RWPE2 (cell line): ENCODE results near the gene OR2D2.
A peak's percentile ranks its signal among the peaks of the same experiment; 100 is the strongest.

Experiments
- ATAC-seq: fragments of 200-7000 bp; cut with Tn5 transposase; 3 replicates; pipeline ENCODE4 v1.9.1; 2021; ENCODE audit warnings: low read depth
- DNase-seq: peaks from one replicate; pipeline ENCODE4 v3.0.0-alpha.2; 2020; ENCODE audit warnings: low spot score
- H3K27ac ChIP-seq: fragments of 450-650 bp; 2 replicates; pipeline ENCODE4 v1.5.1; 2017; ENCODE audit warnings: mild to moderate bottlenecking; ENCODE audit not compliant: poor library complexity, severe bottlenecking
- H3K27me3 ChIP-seq: fragments of 250-450 bp; sonication (Bioruptor Pico); 2 replicates; pipeline ENCODE4 v1.5.1; 2021; ENCODE audit warnings: mild to moderate bottlenecking, moderate library complexity; ENCODE audit not compliant: insufficient read depth, poor library complexity, severe bottlenecking
- H3K36me3 ChIP-seq: fragments of 250-450 bp; sonication (Bioruptor Pico); 2 replicates; pipeline ENCODE4 v1.5.1; 2020; ENCODE audit warnings: low read depth, mild to moderate bottlenecking, moderate library complexity
- H3K4me1 ChIP-seq: fragments of 250-450 bp; sonication (Bioruptor Pico); 2 replicates; pipeline ENCODE4 v1.5.1; 2021; ENCODE audit warnings: mild to moderate bottlenecking, moderate library complexity; ENCODE audit not compliant: insufficient read depth, poor library complexity, severe bottlenecking
- H3K4me3 ChIP-seq: fragments of 250-450 bp; sonication (Bioruptor Pico); 2 replicates; pipeline ENCODE4 v1.5.1; 2021; ENCODE audit warnings: mild to moderate bottlenecking, moderate library complexity; ENCODE audit not compliant: severe bottlenecking
- H3K9me3 ChIP-seq: fragments of 250-450 bp; sonication (Bioruptor Pico); 2 replicates; pipeline ENCODE4 v1.5.1; 2021; ENCODE audit warnings: mild to moderate bottlenecking, moderate library complexity; ENCODE audit not compliant: severe bottlenecking
- CTCF ChIP-seq: fragments of 450-650 bp; IDR thresholded peaks from one replicate; pipeline ENCODE4 v1.5.1; 2017; ENCODE audit warnings: mild to moderate bottlenecking, moderate library complexity; ENCODE audit not compliant: poor library complexity, severe bottlenecking

The OR2D2 gene

GRCh38 chr11:6927030-6927617, 34.8 kb upstream of the OR2D2 start:
- no peak for DNase-seq
- no peak for TF ChIP-seq CTCF
- H3K9me3 ChIP-seq = no peaks in the 10 kb centered on the region
- no peaks in the 10 kb centered on the region for H3K27me3 ChIP-seq
- ATAC-seq = peak; percentile 52; the same call in 2 of the 3 replicates
- H3K27ac ChIP-seq = peak overlapping the region; percentile 33
- peak overlapping the region; percentile 54 for H3K4me3 ChIP-seq
- H3K36me3 ChIP-seq = peaks cover 24% of the 10 kb centered on the region
- peaks cover 11% of the 10 kb centered on the region for H3K4me1 ChIP-seq

GRCh38 chr11:6926208-6927029, 34.1 kb upstream of the OR2D2 start, which contains the start of gene ZNF215:
Gene ZNF215 (plus strand): TSS chr11:6926426. CDS start chr11:6932273, 5,847 bp downstream.
- Histone ChIP-seq H3K27ac (peak within 1 kb of the TSS; percentile 33), H3K27me3 (no peaks in the 10 kb centered on the region), H3K9me3 (no peaks in the 10 kb centered on the region), H3K36me3 (peaks cover 22% of the 10 kb centered on the region), H3K4me3 (peak within 1 kb of the TSS; percentile 54), H3K4me1 (peaks cover 11% of the 10 kb centered on the region)
- DNase-seq (peak; percentile 84), ATAC-seq (peak; percentile 80)
- no peak for TF ChIP-seq CTCF

GRCh38 chr11:6925636-6926207, 33.4 kb upstream of the OR2D2 start:
- no peak for DNase-seq
- peaks cover 19% of the 10 kb centered on the region for H3K36me3 ChIP-seq
- no peaks in the 10 kb centered on the region for H3K27me3 ChIP-seq
- H3K9me3 ChIP-seq = no peaks in the 10 kb centered on the region
- H3K4me1 ChIP-seq = peaks cover 11% of the 10 kb centered on the region
- TF ChIP-seq CTCF = no peak
- peak overlapping the region; percentile 33 for H3K27ac ChIP-seq
- no peak for ATAC-seq
- peak overlapping the region; percentile 54 for H3K4me3 ChIP-seq

- DNase-seq (no peak), ATAC-seq (no peak)
- H3K4me1 ChIP-seq = peaks cover 11% of the 10 kb centered on the region
- no peaks in the 10 kb centered on the region for H3K9me3 ChIP-seq
- TF ChIP-seq CTCF = no peak
- H3K4me3 ChIP-seq = no peak overlapping the region
- peaks cover 13% of the 10 kb centered on the region for H3K36me3 ChIP-seq
- no peaks in the 10 kb centered on the region for H3K27me3 ChIP-seq
- no peak overlapping the region for H3K27ac ChIP-seq
Observed at GRCh38 chr11:6925007-6925577, 32.8 kb upstream of the OR2D2 start.
